Psoas muscle (tissue), 8 donors: Measurements from ENCODE around the gene ATP6V0E2. TPM values are rescaled to one million over a fixed set of nuclear protein-coding genes. Genes with fewer than 3 reads are reported as not detected.
A peak's percentile ranks its signal among the peaks of the same experiment; 100 is the strongest.

Source experiments
- ATAC-seq, 4 donors: fragments of 200-7000 bp; cut with Tn5 transposase; one replicate each; pipeline ENCODE4 v1.9.1; 2020; ENCODE audit warnings: moderate library complexity in 3 of 4, mild to moderate bottlenecking in 2 of 4
- DNase-seq, 2 donors: peaks; one replicate each; pipeline ENCODE4 v3.0.0-alpha.2; 2020
- H3K27ac ChIP-seq: fragments of 200-600 bp; one replicate; pipeline ENCODE4 v1.8.0; 2022
- H3K27me3 ChIP-seq, 3 donors: fragments of 200-600 bp in 1 of 3; one replicate each; pipeline versions ENCODE4 v1.6.1 to v1.8.0; 2013 to 2022; ENCODE audit warnings: low read length in 2 of 3, mild to moderate bottlenecking in 2 of 3, moderate library complexity in 1 of 3; ENCODE audit not compliant: insufficient read depth in 3 of 3
- H3K36me3 ChIP-seq, 2 donors: fragments of 200-600 bp in 1 of 2; one replicate each; pipeline versions ENCODE4 v1.6.1 to v1.8.0; 2013 to 2022; ENCODE audit warnings: low read depth in 1 of 2, mild to moderate bottlenecking in 1 of 2, moderate library complexity in 1 of 2; ENCODE audit not compliant: insufficient read depth in 1 of 2
- H3K4me1 ChIP-seq: fragments of 200-600 bp; one replicate; pipeline ENCODE4 v1.8.0; 2022
- H3K4me3 ChIP-seq: fragments of 200-600 bp; one replicate; pipeline ENCODE4 v1.8.0; 2022; ENCODE audit warnings: mild to moderate bottlenecking
- H3K9me3 ChIP-seq: fragments of 200-600 bp; one replicate; pipeline ENCODE4 v1.8.0; 2022
- CTCF ChIP-seq: fragments of 200-600 bp; IDR thresholded peaks from one replicate; pipeline ENCODE4 v1.8.0; 2022; ENCODE audit warnings: antibody characterized with exemption
- WGBS, 3 donors: extraction: QIAGEN DNeasy Blood & Tissue Kit; methylation state at CpG; one replicate each; pipeline versions ENCODE4 v1.1.6 to v1.1.7; 2013; 5-methylcytosine and 5-hydroxymethylcytosine counted together
- intact Hi-C, 2 donors: fragments of 100-400 bp; cut with DNase I; formaldehyde crosslinking; loops; one replicate each; pipeline versions ENCODE4 v1.11.0 to v1.14.2; 2022
- polyA plus RNA-seq, 3 donors: library from polyadenylated mRNA; stranded (reverse); fragments of 200-250 nt; gene quantifications; one replicate each; pipeline ENCODE4 v1.2.3, GENCODE V29; 2013
- total RNA-seq, 4 donors: library from RNA; stranded (reverse); fragmentation: NEBNext Ultra II Directional in 2 of 4; extraction: Animal tissue kit (Norgen Biotek cat#: 25700) in 2 of 4; gene quantifications; one replicate each; pipeline versions ENCODE4 v1.2.1 to v1.2.4, GENCODE V29; 2021 to 2023
- donor health status: healthy with polysubstance abuse.
- donor health status: DM: no; HTN: no; CAD: no; lungs with moderate emphysema.
- donor health status: Bipolar disorder and iron deficiency.
- donor health status: healthy.
- donor health status: DM: yes; HTN: yes; CAD: no.
- donor health status: DM: no; HTN: no; CAD: no.
- donor health status: DM: no; HTN: no; CAD: no.
- donor health status: DM: yes; HTN: yes; CAD: no.

Gene ATP6V0E2
- total and polyA plus RNA-seq, 7 donors, result 3.7 to 12.8 (median 11.3) TPM

GRCh38 chr7:149872419-149873073, 1.2 kb upstream of the ATP6V0E2 start:
- no peaks in the 10 kb centered on the region for H3K9me3 ChIP-seq
- H3K36me3 ChIP-seq, result peaks cover 0 to 35% of the 10 kb centered on the region in 2 donors
- no peaks in the 10 kb centered on the region for H3K27me3 ChIP-seq
- H3K27ac ChIP-seq, result peak overlapping the region; percentile 86
- DNase-seq, result peak; percentile 80 to 91
- intact Hi-C loops, result no loop called here
- 15 to 17% (median 16%) methylated on average over 13 of the region's 13 CpGs for WGBS, 3 donors
- peak overlapping the region; percentile 91 for H3K4me3 ChIP-seq
- peaks cover 16% of the 10 kb centered on the region for H3K4me1 ChIP-seq
- peak; percentile 31 for TF ChIP-seq CTCF
- ATAC-seq, result peak; percentile 83 to 92 (median 88)

GRCh38 chr7:149873970-149874643, 338 bp downstream of the ATP6V0E2 start:
- peak overlapping the region; percentile 91 for H3K4me3 ChIP-seq
- peaks cover 0 to 23% of the 10 kb centered on the region in 2 donors for H3K36me3 ChIP-seq
- H3K27ac ChIP-seq, result peak overlapping the region; percentile 86
- H3K27me3 ChIP-seq, result no peaks in the 10 kb centered on the region
- H3K4me1 ChIP-seq, result peaks cover 16% of the 10 kb centered on the region
- no peaks in the 10 kb centered on the region for H3K9me3 ChIP-seq
- intact Hi-C loops, result no loop called here
- ATAC-seq (peak in 1 of 4 donors; percentile 19), DNase-seq (no peak)
- 8 to 10% (median 9%) methylated on average over 29 to 46 of the region's 46 CpGs for WGBS, 3 donors
- TF ChIP-seq CTCF, result no peak

- Histone ChIP-seq H3K27ac (no peak overlapping the region), H3K4me3 (peak overlapping the region; percentile 91)
- ATAC-seq, result no peak
Observed at GRCh38 chr7:149874644-149875028, 867 bp downstream of the ATP6V0E2 start.

GRCh38 chr7:149875396-149875795, 1.6 kb downstream of the ATP6V0E2 start:
- no peaks in the 10 kb centered on the region for H3K9me3 ChIP-seq
- H3K36me3 ChIP-seq, result peaks cover 0 to 10% of the 10 kb centered on the region in 2 donors
- 97 to 100% (median 98%) methylated on average over 4 of the region's 4 CpGs for WGBS, 3 donors
- H3K27me3 ChIP-seq, result no peaks in the 10 kb centered on the region
- intact Hi-C loops, result no loop called here
- H3K27ac ChIP-seq, result no peak overlapping the region
- no peak overlapping the region for H3K4me3 ChIP-seq
- peaks cover 16% of the 10 kb centered on the region for H3K4me1 ChIP-seq
- no peak for TF ChIP-seq CTCF
- no peak for ATAC-seq
- DNase-seq, result no peak

More at GRCh38 chr7:149874644-149875028, 867 bp downstream of the ATP6V0E2 start:
- peaks cover 16% of the 10 kb centered on the region for H3K4me1 ChIP-seq
- DNase-seq, result no peak
- peaks cover 0 to 18% of the 10 kb centered on the region in 2 donors for H3K36me3 ChIP-seq
- no peaks in the 10 kb centered on the region for H3K9me3 ChIP-seq
- intact Hi-C loops, result no loop called here
- TF ChIP-seq CTCF, result no peak
- WGBS, 3 donors, result 77 to 85% (median 78%) methylated on average over 8 of the region's 8 CpGs
- H3K27me3 ChIP-seq, result no peaks in the 10 kb centered on the region
